ENCODE results near the gene ENTPD8. TPM values are rescaled to one million over a fixed set of nuclear protein-coding genes. Genes with fewer than 3 reads are reported as not detected.

Gene ENTPD8
- total and polyA plus RNA-seq, 7 donors: 0.71 to 65.3 (median 38.4) TPM; not detected in 3

- intact Hi-C loops (cut with DNase I): loop anchor here (5.0 to 10.0 kb wide), 2 partner anchors 36 to 146 kb away; partner anchors contain the start of genes ARRDC1, EXD3 and NOXA1
- DNase-seq: peak; percentile 80
- Histone ChIP-seq H3K4me3 (peak overlapping the region; percentile 48 to 79 (median 68)), H3K4me1 (peaks cover 0 to 48% (median 39%) of the 10 kb centered on the region in 4 donors), H3K27me3 (no peaks in the 10 kb centered on the region), H3K27ac (peak overlapping the region; percentile 59 to 80 (median 70)), H3K9me3 (no peaks in the 10 kb centered on the region), H3K36me3 (peaks cover 0 to 11% (median 0%) of the 10 kb centered on the region in 4 donors)
- 14 to 18% methylated on average over 88 of the region's 88 CpGs for WGBS, 2 donors
- no peak for TF ChIP-seq EP300 (IDR thresholded peaks at IDR 0.05)
- no peak for TF ChIP-seq CTCF (IDR thresholded peaks at IDR 0.05)
- TF ChIP-seq POLR2A (IDR thresholded peaks at IDR 0.05): no peak
- TF ChIP-seq POLR2AphosphoS5 (IDR thresholded peaks at IDR 0.05): no peak
Measured at GRCh38 chr9:137458194-137459151, 17.3 kb upstream of the ENTPD8 start.

- intact Hi-C loops (cut with DNase I): loop anchor here (5.0 to 10.0 kb wide), 2 partner anchors 35 to 147 kb away; partner anchors contain the start of genes ARRDC1, EXD3 and NOXA1
- 88 to 95% methylated on average over 44 of the region's 44 CpGs for WGBS, 2 donors
- Histone ChIP-seq H3K27me3 (no peaks in the 10 kb centered on the region), H3K4me3 (peak overlapping the region in 3 of 4 donors; percentile 48 to 79 (median 75)), H3K27ac (peak overlapping the region in 3 of 4 donors; percentile 59 to 80 (median 70)), H3K36me3 (peaks cover 0 to 11% (median 1%) of the 10 kb centered on the region in 4 donors), H3K9me3 (no peaks in the 10 kb centered on the region), H3K4me1 (peaks cover 0 to 52% (median 42%) of the 10 kb centered on the region in 4 donors)
- no peak for TF ChIP-seq POLR2AphosphoS5 (IDR thresholded peaks at IDR 0.05)
- no peak for TF ChIP-seq CTCF (IDR thresholded peaks at IDR 0.05)
- TF ChIP-seq EP300 (IDR thresholded peaks at IDR 0.05): no peak
- TF ChIP-seq POLR2A (IDR thresholded peaks at IDR 0.05): no peak
- DNase-seq: no peak
Measured at GRCh38 chr9:137457406-137458193, 16.4 kb upstream of the ENTPD8 start.

DNA sequence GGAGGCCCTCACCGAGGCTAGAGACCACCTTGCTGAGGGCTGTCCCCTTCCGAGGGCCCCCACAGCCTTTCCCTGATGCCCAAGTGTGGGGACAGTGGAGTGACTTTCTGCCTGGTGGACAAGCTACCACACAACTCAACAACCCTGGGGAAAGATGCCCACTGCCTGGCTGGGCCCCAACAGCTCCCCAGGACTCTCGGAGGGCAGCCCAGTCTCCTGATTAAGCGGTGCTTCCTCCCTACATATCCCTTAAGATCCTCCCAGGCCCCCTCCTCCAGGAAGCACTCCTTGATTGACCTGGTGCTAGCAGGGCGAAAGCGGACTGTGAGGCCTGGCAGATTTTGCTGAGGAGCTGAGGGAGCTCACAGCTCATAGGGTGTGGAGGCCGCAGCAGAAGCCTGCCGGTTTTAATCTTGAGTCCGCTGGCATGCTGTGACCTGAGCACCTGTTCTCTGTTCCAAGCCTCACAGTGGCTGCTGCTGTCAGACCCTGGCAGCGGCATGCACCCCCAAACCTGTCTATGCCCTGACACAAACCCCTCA is 15.8 kb upstream of the ENTPD8 start:
- H3K4me3 ChIP-seq: no peak overlapping the region
- H3K4me1 ChIP-seq: peaks cover 0 to 52% (median 42%) of the 10 kb centered on the region in 4 donors

More for the DNA sequence above, 15.8 kb upstream of the ENTPD8 start:
- DNase-seq: no peak
- TF ChIP-seq POLR2AphosphoS5 (IDR thresholded peaks at IDR 0.05) (no peak), EP300 (IDR thresholded peaks at IDR 0.05) (no peak), POLR2A (IDR thresholded peaks at IDR 0.05) (no peak), CTCF (IDR thresholded peaks at IDR 0.05) (no peak)
- H3K36me3 ChIP-seq: peaks cover 0 to 11% (median 3%) of the 10 kb centered on the region in 4 donors
- 93 to 95% methylated on average over 10 of the region's 10 CpGs for WGBS, 2 donors
- no peaks in the 10 kb centered on the region for H3K9me3 ChIP-seq
- no peaks in the 10 kb centered on the region for H3K27me3 ChIP-seq
- H3K27ac ChIP-seq: no peak overlapping the region
- intact Hi-C loops (cut with DNase I): loop anchor here (5.0 to 10.0 kb wide), 2 partner anchors 35 to 148 kb away; partner anchors contain the start of genes ARRDC1, EXD3 and NOXA1

All from sigmoid colon (tissue), 7 donors.